ENCODE data around the gene CCDC106. TPM values are rescaled to one million over a fixed set of nuclear protein-coding genes. Genes with fewer than 3 reads are reported as not detected.

Gene CCDC106
- total RNA-seq, 1 donor = 8.5 TPM

DNA sequence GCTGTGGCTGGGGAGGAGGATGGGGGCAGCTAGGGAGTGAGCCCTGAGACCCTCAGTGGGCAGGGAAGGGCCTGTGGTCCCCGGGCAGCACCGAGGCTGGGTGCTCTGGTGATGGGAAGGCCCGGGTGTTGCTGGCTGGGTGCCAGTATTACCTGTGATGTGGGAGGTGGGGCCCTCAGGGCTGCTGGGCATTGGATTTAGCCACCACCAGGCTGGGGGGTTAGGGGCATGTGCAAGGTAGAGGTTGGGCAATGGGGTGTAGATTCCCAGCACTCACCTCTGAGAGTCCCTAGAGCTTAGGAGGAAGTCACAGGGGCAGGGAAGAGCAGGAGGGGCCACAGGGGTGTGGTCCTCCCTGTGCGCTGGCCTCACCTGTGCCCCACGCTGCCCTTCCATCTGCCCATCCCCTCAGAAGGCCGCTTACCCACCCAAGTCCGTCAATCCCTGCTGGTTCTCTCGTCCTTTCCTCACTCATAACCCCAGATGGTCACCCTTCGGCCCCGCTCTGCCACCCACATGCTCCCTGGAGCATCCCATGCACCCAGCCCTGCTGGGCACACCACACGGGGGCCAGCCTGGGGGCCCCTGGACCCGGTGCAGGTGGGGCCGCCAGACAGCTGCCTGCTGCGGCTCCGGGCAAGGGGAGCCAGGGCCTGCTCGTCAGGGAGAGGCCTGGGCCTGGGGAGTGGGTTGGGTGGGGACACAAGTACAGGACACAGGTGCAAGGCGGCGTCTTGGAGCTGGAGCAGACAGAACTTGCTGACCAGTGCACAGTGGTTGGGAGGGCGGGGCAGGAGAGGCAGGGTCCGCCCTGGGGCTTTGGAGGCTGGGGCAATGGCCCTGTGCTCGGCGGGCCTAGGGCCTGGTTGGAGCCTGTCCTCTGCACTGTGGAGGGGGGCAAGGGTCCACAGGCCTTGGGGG, 39.5 kb downstream of the CCDC106 start:
- DNase-seq (ENCODE audit: low read depth) = no peak
- TF ChIP-seq, protein P1, sequence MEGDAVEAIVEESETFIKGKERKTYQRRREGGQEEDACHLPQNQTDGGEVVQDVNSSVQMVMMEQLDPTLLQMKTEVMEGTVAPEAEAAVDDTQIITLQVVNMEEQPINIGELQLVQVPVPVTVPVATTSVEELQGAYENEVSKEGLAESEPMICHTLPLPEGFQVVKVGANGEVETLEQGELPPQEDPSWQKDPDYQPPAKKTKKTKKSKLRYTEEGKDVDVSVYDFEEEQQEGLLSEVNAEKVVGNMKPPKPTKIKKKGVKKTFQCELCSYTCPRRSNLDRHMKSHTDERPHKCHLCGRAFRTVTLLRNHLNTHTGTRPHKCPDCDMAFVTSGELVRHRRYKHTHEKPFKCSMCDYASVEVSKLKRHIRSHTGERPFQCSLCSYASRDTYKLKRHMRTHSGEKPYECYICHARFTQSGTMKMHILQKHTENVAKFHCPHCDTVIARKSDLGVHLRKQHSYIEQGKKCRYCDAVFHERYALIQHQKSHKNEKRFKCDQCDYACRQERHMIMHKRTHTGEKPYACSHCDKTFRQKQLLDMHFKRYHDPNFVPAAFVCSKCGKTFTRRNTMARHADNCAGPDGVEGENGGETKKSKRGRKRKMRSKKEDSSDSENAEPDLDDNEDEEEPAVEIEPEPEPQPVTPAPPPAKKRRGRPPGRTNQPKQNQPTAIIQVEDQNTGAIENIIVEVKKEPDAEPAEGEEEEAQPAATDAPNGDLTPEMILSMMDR (IDR thresholded peaks at IDR 0.05; ENCODE audit: insufficient read depth, low read length) = no peak
- no peak overlapping the region for H3K4me3 ChIP-seq (ENCODE audit: low read depth, low read length)

DNA sequence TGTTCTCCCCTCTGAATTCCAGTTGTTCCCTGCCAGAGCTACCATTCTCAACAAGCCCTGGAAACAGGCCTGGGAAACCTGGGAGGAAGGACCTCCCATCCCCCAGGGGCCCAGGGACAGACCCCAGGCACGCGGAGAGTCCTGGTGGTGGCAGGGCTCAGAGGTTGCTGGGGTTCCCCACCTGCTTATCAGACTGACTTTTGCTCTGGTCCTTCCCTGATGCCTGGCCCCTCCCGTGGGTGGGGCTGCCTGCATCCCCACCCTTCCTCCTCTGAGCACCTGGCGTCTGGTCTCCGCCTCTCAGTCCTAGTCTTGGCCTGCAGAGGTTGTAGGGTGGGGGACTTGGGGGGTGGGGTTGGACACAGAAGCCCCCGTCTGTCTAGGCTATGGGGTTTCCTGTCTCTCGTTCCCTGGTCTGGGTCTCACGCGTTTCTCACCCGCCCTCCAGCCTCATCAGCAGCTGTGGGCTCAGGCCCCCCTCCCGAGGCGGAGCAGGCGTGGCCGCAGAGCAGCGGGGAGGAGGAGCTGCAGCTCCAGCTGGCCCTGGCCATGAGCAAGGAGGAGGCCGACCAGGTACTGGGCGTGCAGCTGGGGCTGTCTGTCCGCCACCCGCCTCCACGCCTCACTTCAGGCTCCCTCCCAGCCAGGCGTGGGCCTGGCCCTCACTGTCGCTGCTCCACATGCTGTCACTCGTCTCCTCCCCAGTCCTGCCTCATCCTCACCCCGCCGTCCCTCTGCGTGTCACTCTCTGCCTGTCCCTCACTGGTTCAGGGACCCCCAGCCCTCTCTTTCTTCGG, 40.6 kb downstream of the CCDC106 start:
- TF ChIP-seq, protein P1 (IDR thresholded peaks at IDR 0.05; ENCODE audit: insufficient read depth, low read length) = no peak
- DNase-seq (ENCODE audit: low read depth) = no peak
- H3K4me3 ChIP-seq (ENCODE audit: low read depth, low read length) = no peak overlapping the region

DNA sequence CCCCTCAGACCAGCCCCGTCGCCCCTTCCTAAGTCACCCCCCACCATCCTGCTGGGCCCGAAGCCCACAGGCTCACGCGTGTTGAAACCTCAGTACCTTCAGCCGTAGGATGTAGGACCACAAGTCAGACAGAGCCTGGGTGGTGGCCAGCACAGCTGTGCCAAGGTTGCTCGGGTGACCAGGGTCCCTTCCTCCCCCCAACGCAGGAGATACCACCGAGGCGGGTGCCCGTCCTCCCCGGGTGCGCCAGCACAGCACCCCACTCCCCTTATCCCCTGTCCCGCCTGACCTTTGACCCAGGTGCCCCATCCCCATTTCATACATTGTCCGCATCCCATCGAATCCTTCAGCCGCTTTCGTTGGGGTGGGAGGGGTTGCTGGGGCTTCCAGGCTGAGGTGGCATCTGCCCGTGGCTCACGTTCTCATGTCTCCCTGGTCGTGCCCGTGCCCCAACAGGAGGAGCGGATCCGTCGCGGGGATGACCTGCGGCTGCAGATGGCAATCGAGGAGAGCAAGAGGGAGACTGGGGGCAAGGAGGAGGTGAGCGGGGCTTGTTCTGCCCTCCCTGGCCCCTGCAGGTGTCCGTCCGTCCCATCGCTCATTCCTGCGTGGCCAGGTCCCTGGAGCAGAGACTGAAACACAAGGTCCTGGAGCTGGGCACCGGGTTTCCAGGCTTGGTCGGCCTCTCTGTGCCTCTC, 41.5 kb downstream of the CCDC106 start:
- TF ChIP-seq, protein P1 (IDR thresholded peaks at IDR 0.05; ENCODE audit: insufficient read depth, low read length) = no peak

DNA sequence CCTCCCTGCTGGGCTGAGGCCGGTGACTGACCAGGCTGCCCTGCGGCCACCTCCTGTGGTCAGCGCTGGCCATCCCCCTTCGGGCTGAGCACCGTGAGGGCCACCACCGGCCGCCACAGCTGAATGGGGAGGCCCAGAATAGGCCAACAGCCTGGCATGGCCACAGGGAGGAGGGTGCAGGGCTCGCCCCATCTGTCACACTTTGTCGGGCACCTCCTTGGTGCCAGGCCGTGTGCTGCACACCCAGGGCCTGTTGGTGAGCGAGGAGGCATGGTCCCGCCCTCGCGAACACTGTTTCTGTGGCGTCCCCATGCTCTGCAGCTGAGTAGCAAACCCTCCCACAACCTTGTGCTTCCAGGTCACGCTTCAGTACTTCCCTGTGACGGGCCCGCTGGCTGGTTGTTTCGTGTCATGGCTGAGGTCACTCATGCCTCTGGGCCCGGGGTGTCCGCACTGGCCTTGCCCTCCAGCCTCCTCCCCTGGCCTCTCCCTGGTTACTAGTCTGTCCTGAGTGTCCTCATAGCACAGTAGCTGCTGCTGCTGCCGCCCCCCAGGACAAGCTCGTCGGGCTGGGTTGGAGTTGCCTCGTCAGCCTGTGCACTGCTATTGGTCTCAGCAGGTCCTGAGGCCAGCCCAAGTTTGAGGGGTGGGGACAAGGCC, 42.2 kb downstream of the CCDC106 start:
- no peak overlapping the region for H3K4me3 ChIP-seq (ENCODE audit: low read depth, low read length)
- TF ChIP-seq, protein P1 (IDR thresholded peaks at IDR 0.05; ENCODE audit: insufficient read depth, low read length) = no peak
- DNase-seq (ENCODE audit: low read depth) = no peak

More for the DNA sequence above, 41.5 kb downstream of the CCDC106 start:
- no peak overlapping the region for H3K4me3 ChIP-seq (ENCODE audit: low read depth, low read length)
- no peak for DNase-seq (ENCODE audit: low read depth)

DNA sequence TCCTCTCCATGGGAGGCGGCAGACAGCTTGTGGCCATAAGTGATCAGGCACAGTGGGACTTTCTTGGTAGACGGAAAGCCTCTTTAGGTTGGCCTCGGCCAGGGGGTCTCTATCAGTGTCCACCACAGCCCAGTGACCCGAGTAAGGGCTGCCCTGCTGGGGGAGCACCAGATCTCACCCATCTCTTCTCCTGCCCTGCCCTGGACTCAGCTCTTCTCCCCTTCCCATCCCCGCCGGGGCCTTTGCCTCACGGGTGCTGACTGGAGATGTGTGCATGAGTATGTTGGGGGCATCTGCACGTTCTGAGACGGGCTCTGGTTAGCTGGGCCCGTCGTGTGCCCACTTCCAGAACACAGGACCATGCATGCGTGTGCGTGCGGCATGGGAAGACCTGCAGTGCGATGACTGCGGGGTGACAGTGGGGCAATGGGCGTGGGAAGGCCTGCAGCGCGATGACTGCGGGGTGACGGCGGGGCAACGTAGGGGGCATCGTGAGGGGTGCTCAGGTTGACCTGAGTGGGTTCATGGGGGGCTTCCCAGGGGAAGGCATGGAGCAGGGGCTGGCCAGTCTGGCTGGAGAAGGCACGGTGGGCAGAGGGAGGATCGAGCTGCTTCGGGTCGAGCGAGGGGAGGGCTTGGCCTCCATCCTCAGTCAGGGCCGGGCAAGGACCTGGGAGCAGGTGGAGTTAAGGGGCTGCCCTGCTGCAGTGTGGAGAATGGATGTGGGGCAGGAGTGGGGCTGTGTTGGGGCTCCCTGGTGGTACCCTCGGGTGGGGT, 42.9 kb downstream of the CCDC106 start:
- TF ChIP-seq, protein P1 (IDR thresholded peaks at IDR 0.05; ENCODE audit: insufficient read depth, low read length) = no peak
- DNase-seq (ENCODE audit: low read depth) = no peak
- no peak overlapping the region for H3K4me3 ChIP-seq (ENCODE audit: low read depth, low read length)

All from fibroblast of the aortic adventitia (primary cell).